Measurements from ENCODE around the gene APEH.

Gene APEH

GRCh38 chr3:49652903-49653415 lies 21.2 kb upstream of the APEH start:
- no peak overlapping the region for H3K4me3 ChIP-seq (ENCODE audit: low read length)
- no peaks in the 10 kb centered on the region for H3K27me3 ChIP-seq (ENCODE audit: control insufficient read depth, insufficient read depth, low read length)
- no peaks in the 10 kb centered on the region for H3K36me3 ChIP-seq (ENCODE audit: control insufficient read depth, insufficient read depth, low read length)
- no peaks in the 10 kb centered on the region for H3K4me1 ChIP-seq (ENCODE audit: control insufficient read depth, insufficient read depth, low read length)
- no peaks in the 10 kb centered on the region for H3K9me3 ChIP-seq (ENCODE audit: control insufficient read depth, low read length)
- H3K9ac ChIP-seq (ENCODE audit: low read length) = no peak overlapping the region

GRCh38 chr3:49653621-49654020 lies 20.5 kb upstream of the APEH start:
- H3K4me1 ChIP-seq (ENCODE audit: control insufficient read depth, insufficient read depth, low read length) = no peaks in the 10 kb centered on the region

GRCh38 chr3:49654176-49654825 lies 19.9 kb upstream of the APEH start:
- no peaks in the 10 kb centered on the region for H3K9me3 ChIP-seq (ENCODE audit: control insufficient read depth, low read length)
- H3K36me3 ChIP-seq (ENCODE audit: control insufficient read depth, insufficient read depth, low read length) = no peaks in the 10 kb centered on the region
- H3K4me3 ChIP-seq (ENCODE audit: low read length) = no peak overlapping the region
- H3K9ac ChIP-seq (ENCODE audit: low read length) = no peak overlapping the region
- H3K4me1 ChIP-seq (ENCODE audit: control insufficient read depth, insufficient read depth, low read length) = no peaks in the 10 kb centered on the region
- H3K27me3 ChIP-seq (ENCODE audit: control insufficient read depth, insufficient read depth, low read length) = no peaks in the 10 kb centered on the region

More at GRCh38 chr3:49653621-49654020, 20.5 kb upstream of the APEH start:
- H3K9me3 ChIP-seq (ENCODE audit: control insufficient read depth, low read length) = no peaks in the 10 kb centered on the region
- no peaks in the 10 kb centered on the region for H3K27me3 ChIP-seq (ENCODE audit: control insufficient read depth, insufficient read depth, low read length)
- no peak overlapping the region for H3K9ac ChIP-seq (ENCODE audit: low read length)
- no peak overlapping the region for H3K4me3 ChIP-seq (ENCODE audit: low read length)
- H3K36me3 ChIP-seq (ENCODE audit: control insufficient read depth, insufficient read depth, low read length) = no peaks in the 10 kb centered on the region

DNA sequence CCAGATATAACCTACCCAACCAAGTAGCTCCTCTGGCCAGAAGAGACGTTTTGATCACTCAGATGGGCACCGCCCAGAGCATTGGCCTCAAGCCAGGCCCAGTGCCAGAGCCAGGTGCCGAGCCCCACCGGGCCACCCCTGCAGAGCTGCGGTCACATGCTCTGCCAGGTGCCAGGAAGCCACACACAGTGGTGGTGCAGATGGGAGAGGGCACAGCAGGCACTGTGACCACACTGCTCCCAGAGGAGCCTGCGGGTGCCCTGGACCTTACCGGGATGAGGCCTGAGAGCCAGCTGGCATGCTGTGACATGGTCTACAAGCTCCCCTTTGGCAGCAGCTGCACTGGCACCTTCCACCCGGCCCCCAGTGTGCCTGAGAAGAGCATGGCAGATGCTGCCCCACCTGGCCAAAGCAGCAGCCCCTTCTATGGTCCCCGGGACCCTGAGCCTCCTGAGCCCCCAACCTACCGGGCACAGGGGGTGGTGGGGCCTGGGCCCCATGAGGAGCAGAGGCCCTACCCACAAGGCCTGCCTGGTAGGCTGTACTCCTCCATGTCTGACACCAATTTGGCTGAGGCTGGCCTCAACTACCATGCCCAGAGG lies 19.1 kb upstream of the APEH start:
- Histone ChIP-seq H3K4me3 (ENCODE audit: low read length) (no peak overlapping the region), H3K36me3 (ENCODE audit: control insufficient read depth, insufficient read depth, low read length) (no peaks in the 10 kb centered on the region), H3K4me1 (ENCODE audit: control insufficient read depth, insufficient read depth, low read length) (no peaks in the 10 kb centered on the region), H3K9ac (ENCODE audit: low read length) (no peak overlapping the region), H3K9me3 (ENCODE audit: control insufficient read depth, low read length) (no peaks in the 10 kb centered on the region), H3K27me3 (ENCODE audit: control insufficient read depth, insufficient read depth, low read length) (no peaks in the 10 kb centered on the region)

- no peak overlapping the region for H3K4me3 ChIP-seq (ENCODE audit: low read length)
- no peaks in the 10 kb centered on the region for H3K4me1 ChIP-seq (ENCODE audit: control insufficient read depth, insufficient read depth, low read length)
- no peaks in the 10 kb centered on the region for H3K9me3 ChIP-seq (ENCODE audit: control insufficient read depth, low read length)
- no peaks in the 10 kb centered on the region for H3K36me3 ChIP-seq (ENCODE audit: control insufficient read depth, insufficient read depth, low read length)
- no peaks in the 10 kb centered on the region for H3K27me3 ChIP-seq (ENCODE audit: control insufficient read depth, insufficient read depth, low read length)
- no peak overlapping the region for H3K9ac ChIP-seq (ENCODE audit: low read length)
Observed at GRCh38 chr3:49655731-49656285, 18.3 kb upstream of the APEH start.

DNA sequence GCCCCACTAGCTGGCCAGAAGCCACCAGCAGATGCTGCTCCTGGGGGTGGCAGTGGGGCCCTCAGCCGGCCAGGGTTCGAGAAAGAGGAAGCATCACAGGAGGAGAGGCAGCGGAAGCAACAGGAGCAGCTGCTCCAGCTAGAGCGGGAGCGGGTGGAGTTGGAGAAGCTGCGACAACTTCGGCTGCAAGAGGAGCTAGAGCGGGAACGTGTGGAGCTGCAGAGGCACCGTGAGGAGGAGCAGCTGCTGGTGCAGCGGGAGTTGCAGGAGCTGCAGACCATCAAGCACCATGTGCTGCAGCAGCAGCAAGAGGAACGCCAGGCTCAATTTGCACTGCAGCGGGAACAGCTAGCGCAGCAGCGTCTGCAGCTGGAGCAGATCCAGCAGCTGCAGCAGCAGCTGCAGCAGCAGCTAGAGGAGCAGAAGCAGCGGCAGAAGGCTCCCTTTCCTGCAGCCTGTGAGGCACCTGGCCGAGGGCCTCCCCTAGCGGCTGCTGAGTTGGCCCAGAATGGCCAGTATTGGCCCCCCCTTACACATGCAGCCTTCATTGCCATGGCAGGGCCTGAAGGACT lies 17.5 kb upstream of the APEH start:
- no peaks in the 10 kb centered on the region for H3K27me3 ChIP-seq (ENCODE audit: control insufficient read depth, insufficient read depth, low read length)
- no peaks in the 10 kb centered on the region for H3K9me3 ChIP-seq (ENCODE audit: control insufficient read depth, low read length)
- no peaks in the 10 kb centered on the region for H3K36me3 ChIP-seq (ENCODE audit: control insufficient read depth, insufficient read depth, low read length)
- no peak overlapping the region for H3K9ac ChIP-seq (ENCODE audit: low read length)
- no peak overlapping the region for H3K4me3 ChIP-seq (ENCODE audit: low read length)
- no peaks in the 10 kb centered on the region for H3K4me1 ChIP-seq (ENCODE audit: control insufficient read depth, insufficient read depth, low read length)

GRCh38 chr3:49657208-49657915 lies 16.8 kb upstream of the APEH start:
- Histone ChIP-seq H3K9me3 (ENCODE audit: control insufficient read depth, low read length) (no peaks in the 10 kb centered on the region), H3K36me3 (ENCODE audit: control insufficient read depth, insufficient read depth, low read length) (no peaks in the 10 kb centered on the region), H3K4me1 (ENCODE audit: control insufficient read depth, insufficient read depth, low read length) (no peaks in the 10 kb centered on the region), H3K4me3 (ENCODE audit: low read length) (no peak overlapping the region), H3K27me3 (ENCODE audit: control insufficient read depth, insufficient read depth, low read length) (no peaks in the 10 kb centered on the region), H3K9ac (ENCODE audit: low read length) (no peak overlapping the region)

GRCh38 chr3:49658711-49659110 lies 15.4 kb upstream of the APEH start:
- no peaks in the 10 kb centered on the region for H3K4me1 ChIP-seq (ENCODE audit: control insufficient read depth, insufficient read depth, low read length)
- no peak overlapping the region for H3K9ac ChIP-seq (ENCODE audit: low read length)
- H3K27me3 ChIP-seq (ENCODE audit: control insufficient read depth, insufficient read depth, low read length) = no peaks in the 10 kb centered on the region
- H3K36me3 ChIP-seq (ENCODE audit: control insufficient read depth, insufficient read depth, low read length) = no peaks in the 10 kb centered on the region
- H3K9me3 ChIP-seq (ENCODE audit: control insufficient read depth, low read length) = no peaks in the 10 kb centered on the region
- H3K4me3 ChIP-seq (ENCODE audit: low read length) = no peak overlapping the region

- H3K36me3 ChIP-seq (ENCODE audit: control insufficient read depth, insufficient read depth, low read length) = no peaks in the 10 kb centered on the region
- H3K9me3 ChIP-seq (ENCODE audit: control insufficient read depth, low read length) = no peaks in the 10 kb centered on the region
- H3K4me3 ChIP-seq (ENCODE audit: low read length) = no peak overlapping the region
- H3K4me1 ChIP-seq (ENCODE audit: control insufficient read depth, insufficient read depth, low read length) = no peaks in the 10 kb centered on the region
- no peak overlapping the region for H3K9ac ChIP-seq (ENCODE audit: low read length)
- H3K27me3 ChIP-seq (ENCODE audit: control insufficient read depth, insufficient read depth, low read length) = no peaks in the 10 kb centered on the region
Observed at GRCh38 chr3:49659756-49660155, 14.4 kb upstream of the APEH start.

DNA sequence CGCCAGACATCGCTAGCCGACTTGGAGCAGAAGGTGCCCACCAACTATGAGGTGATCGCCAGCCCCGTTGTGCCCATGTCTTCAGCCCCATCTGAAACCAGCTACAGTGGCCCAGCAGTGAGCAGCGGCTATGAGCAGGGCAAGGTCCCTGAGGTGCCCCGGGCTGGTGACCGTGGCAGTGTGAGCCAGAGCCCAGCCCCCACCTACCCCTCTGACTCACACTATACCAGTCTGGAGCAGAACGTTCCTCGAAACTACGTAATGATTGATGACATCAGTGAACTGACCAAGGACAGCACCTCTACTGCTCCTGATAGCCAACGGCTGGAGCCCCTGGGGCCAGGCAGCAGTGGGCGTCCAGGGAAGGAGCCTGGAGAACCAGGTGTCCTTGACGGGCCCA lies 12.9 kb upstream of the APEH start:
- no peaks in the 10 kb centered on the region for H3K9me3 ChIP-seq (ENCODE audit: control insufficient read depth, low read length)
- H3K4me3 ChIP-seq (ENCODE audit: low read length) = no peak overlapping the region
- H3K36me3 ChIP-seq (ENCODE audit: control insufficient read depth, insufficient read depth, low read length) = no peaks in the 10 kb centered on the region
- peaks cover 9% of the 10 kb centered on the region for H3K4me1 ChIP-seq (ENCODE audit: control insufficient read depth, insufficient read depth, low read length)
- no peaks in the 10 kb centered on the region for H3K27me3 ChIP-seq (ENCODE audit: control insufficient read depth, insufficient read depth, low read length)
- H3K9ac ChIP-seq (ENCODE audit: low read length) = no peak overlapping the region

GRCh38 chr3:49662021-49662420 lies 12.1 kb upstream of the APEH start:
- H3K27me3 ChIP-seq (ENCODE audit: control insufficient read depth, insufficient read depth, low read length) = no peaks in the 10 kb centered on the region
- no peak overlapping the region for H3K9ac ChIP-seq (ENCODE audit: low read length)
- H3K4me3 ChIP-seq (ENCODE audit: low read length) = no peak overlapping the region
- no peaks in the 10 kb centered on the region for H3K36me3 ChIP-seq (ENCODE audit: control insufficient read depth, insufficient read depth, low read length)
- no peaks in the 10 kb centered on the region for H3K9me3 ChIP-seq (ENCODE audit: control insufficient read depth, low read length)
- H3K4me1 ChIP-seq (ENCODE audit: control insufficient read depth, insufficient read depth, low read length) = peaks cover 9% of the 10 kb centered on the region
